DOHH2 (cell line): Measurements from ENCODE around the gene TRRAP.

Source experiments
- H3F3A ChIP-seq: fragments of 200-600 bp; sonication (generic), shearing (Covaris generic); 2 replicates; pipeline ENCODE4 v1.6.0; 2016; ENCODE audit warnings: antibody characterized with exemption, mild to moderate bottlenecking; ENCODE audit not compliant: control insufficient read depth, insufficient read depth
- H3K27ac ChIP-seq: fragments of 200-600 bp; sonication (generic); 2 replicates; pipeline ENCODE4 v1.5.1; 2014; ENCODE audit warnings: low read depth, mild to moderate bottlenecking, low read length, moderate library complexity
- H3K27me3 ChIP-seq: fragments of 200-600 bp; sonication (generic); 2 replicates; pipeline ENCODE4 v1.6.1; 2014; ENCODE audit warnings: mild to moderate bottlenecking, low read length, mixed read lengths; ENCODE audit not compliant: control insufficient read depth
- H3K36me3 ChIP-seq: fragments of 200-600 bp; sonication (generic); 2 replicates; pipeline ENCODE4 v1.6.1; 2014; ENCODE audit warnings: mild to moderate bottlenecking, low read length, moderate library complexity, mixed read lengths; ENCODE audit not compliant: control insufficient read depth
- H3K4me1 ChIP-seq: fragments of 200-600 bp; sonication (generic); 2 replicates; pipeline ENCODE4 v1.6.1; 2014; ENCODE audit warnings: mild to moderate bottlenecking, low read length, mixed read lengths; ENCODE audit not compliant: control insufficient read depth
- H3K4me2 ChIP-seq: fragments of 200-600 bp; sonication (generic); 2 replicates; pipeline ENCODE4 v1.6.0; 2014; ENCODE audit warnings: mild to moderate bottlenecking, low read length, moderate library complexity
- H3K4me3 ChIP-seq: fragments of 200-600 bp; sonication (generic); 2 replicates; pipeline ENCODE4 v1.5.1; 2014; ENCODE audit warnings: mild to moderate bottlenecking, low read length, mixed read lengths
- H3K79me2 ChIP-seq: fragments of 200-600 bp; sonication (generic); 2 replicates; pipeline ENCODE4 v1.6.1; 2014; ENCODE audit warnings: mild to moderate bottlenecking, low read length, mixed read lengths; ENCODE audit not compliant: control insufficient read depth
- H3K9me2 ChIP-seq: fragments of 200-600 bp; sonication (generic); replicated peaks from 2 replicates; pipeline ENCODE4 v1.6.1; 2014; ENCODE audit warnings: mild to moderate bottlenecking, low read length, mixed read lengths; ENCODE audit not compliant: control insufficient read depth
- H3K9me3 ChIP-seq: fragments of 200-600 bp; sonication (generic); 2 replicates; pipeline ENCODE4 v1.6.1; 2014; ENCODE audit warnings: antibody characterized with exemption, low read length, mixed read lengths; ENCODE audit not compliant: control insufficient read depth, insufficient read depth
- H4K20me1 ChIP-seq: fragments of 200-600 bp; sonication (generic); 2 replicates; pipeline ENCODE4 v1.6.0; 2014; ENCODE audit warnings: low read depth, mild to moderate bottlenecking, antibody characterized with exemption, low read length, moderate library complexity; ENCODE audit not compliant: control insufficient read depth, insufficient read depth
- EZH2phosphoT487 ChIP-seq: fragments of 200-600 bp; sonication (generic); IDR thresholded peaks from 2 replicates; pipeline ENCODE4 v1.6.1; 2017; ENCODE audit warnings: borderline replicate concordance, mild to moderate bottlenecking, antibody characterized with exemption, low read length, moderate library complexity, mixed read lengths
- TF ChIP-seq, protein P1 (sequence below): fragments of 200-600 bp; sonication (generic); IDR thresholded peaks from one replicate; pipeline ENCODE4 v1.5.1; 2014; ENCODE audit warnings: antibody characterized with exemption, mild to moderate bottlenecking, low read depth, low read length; ENCODE audit not compliant: poor library complexity, severe bottlenecking

The TRRAP gene

GRCh38 chr7:98923512-98923911, 45.2 kb downstream of the TRRAP start:
- no peaks in the 10 kb centered on the region for H3K27me3 ChIP-seq
- TF ChIP-seq, protein P1, sequence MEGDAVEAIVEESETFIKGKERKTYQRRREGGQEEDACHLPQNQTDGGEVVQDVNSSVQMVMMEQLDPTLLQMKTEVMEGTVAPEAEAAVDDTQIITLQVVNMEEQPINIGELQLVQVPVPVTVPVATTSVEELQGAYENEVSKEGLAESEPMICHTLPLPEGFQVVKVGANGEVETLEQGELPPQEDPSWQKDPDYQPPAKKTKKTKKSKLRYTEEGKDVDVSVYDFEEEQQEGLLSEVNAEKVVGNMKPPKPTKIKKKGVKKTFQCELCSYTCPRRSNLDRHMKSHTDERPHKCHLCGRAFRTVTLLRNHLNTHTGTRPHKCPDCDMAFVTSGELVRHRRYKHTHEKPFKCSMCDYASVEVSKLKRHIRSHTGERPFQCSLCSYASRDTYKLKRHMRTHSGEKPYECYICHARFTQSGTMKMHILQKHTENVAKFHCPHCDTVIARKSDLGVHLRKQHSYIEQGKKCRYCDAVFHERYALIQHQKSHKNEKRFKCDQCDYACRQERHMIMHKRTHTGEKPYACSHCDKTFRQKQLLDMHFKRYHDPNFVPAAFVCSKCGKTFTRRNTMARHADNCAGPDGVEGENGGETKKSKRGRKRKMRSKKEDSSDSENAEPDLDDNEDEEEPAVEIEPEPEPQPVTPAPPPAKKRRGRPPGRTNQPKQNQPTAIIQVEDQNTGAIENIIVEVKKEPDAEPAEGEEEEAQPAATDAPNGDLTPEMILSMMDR = no peak
- no peak for TF ChIP-seq EZH2phosphoT487
- H3F3A ChIP-seq = no peaks in the 10 kb centered on the region
- H4K20me1 ChIP-seq = peaks cover 3% of the 10 kb centered on the region; the same call in 1 of the 2 replicates
- H3K27ac ChIP-seq = no peak overlapping the region
- no peak overlapping the region for H3K4me3 ChIP-seq
- H3K4me2 ChIP-seq = no peak overlapping the region
- no peaks in the 10 kb centered on the region for H3K4me1 ChIP-seq
- peaks cover 96% of the 10 kb centered on the region for H3K36me3 ChIP-seq
- H3K79me2 ChIP-seq = no peaks in the 10 kb centered on the region
- H3K9me2 ChIP-seq = no peaks in the 10 kb centered on the region
- H3K9me3 ChIP-seq = no peaks in the 10 kb centered on the region

DNA sequence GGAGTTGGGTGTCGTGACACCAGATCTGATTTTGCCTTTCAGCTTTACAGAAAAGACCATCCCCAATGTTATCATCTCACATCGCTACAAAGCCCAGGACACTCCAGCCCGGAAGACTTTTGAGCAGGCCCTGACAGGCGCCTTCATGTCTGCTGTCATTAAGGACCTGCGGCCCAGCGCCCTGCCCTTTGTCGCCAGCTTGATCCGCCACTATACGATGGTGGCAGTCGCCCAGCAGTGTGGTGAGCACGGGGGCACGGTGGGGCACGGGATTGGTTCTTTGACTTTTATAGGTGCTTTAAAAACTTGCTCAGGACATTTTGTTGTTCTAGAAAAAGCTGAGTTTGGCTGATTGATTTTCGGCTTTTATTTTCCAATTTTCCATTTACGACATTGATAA, 48.8 kb downstream of the TRRAP start:
- Histone ChIP-seq H3K4me3 (no peak overlapping the region), H3K4me1 (no peaks in the 10 kb centered on the region), H4K20me1 (no peaks in the 10 kb centered on the region; the same call in 1 of the 2 replicates), H3K79me2 (no peaks in the 10 kb centered on the region), H3K9me2 (no peaks in the 10 kb centered on the region), H3K9me3 (no peaks in the 10 kb centered on the region), H3F3A (no peaks in the 10 kb centered on the region), H3K36me3 (peaks cover 92% of the 10 kb centered on the region), H3K27me3 (no peaks in the 10 kb centered on the region), H3K4me2 (no peak overlapping the region), H3K27ac (no peak overlapping the region)
- TF ChIP-seq EZH2phosphoT487 = no peak
- TF ChIP-seq, protein P1 = no peak

DNA sequence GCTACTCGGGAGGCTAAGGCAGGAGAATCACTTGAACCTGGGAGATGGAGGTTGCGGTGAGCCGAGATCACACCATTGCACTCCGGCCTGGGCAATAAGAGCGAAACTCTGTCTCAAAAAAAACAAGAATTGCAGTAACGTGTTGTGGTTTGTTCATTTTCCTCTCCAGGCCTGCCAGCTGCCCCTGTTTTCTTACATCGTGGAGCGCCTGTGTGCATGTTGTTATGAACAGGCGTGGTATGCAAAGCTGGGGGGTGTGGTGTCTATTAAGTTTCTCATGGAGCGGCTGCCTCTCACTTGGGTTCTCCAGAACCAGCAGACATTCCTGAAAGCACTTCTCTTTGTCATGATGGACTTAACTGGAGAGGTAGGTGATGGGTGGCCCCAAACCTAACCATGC, 52.1 kb downstream of the TRRAP start:
- 0 out of 2 replicates have a peak, but pooled peaks cover 3% of the 10 kb centered on the region for H4K20me1 ChIP-seq
- no peak overlapping the region for H3K4me2 ChIP-seq
- H3K27ac ChIP-seq = no peak overlapping the region
- no peaks in the 10 kb centered on the region for H3K9me2 ChIP-seq
- no peaks in the 10 kb centered on the region for H3K9me3 ChIP-seq
- no peaks in the 10 kb centered on the region for H3K27me3 ChIP-seq
- H3K4me1 ChIP-seq = no peaks in the 10 kb centered on the region
- no peaks in the 10 kb centered on the region for H3K79me2 ChIP-seq
- peaks cover 94% of the 10 kb centered on the region for H3K36me3 ChIP-seq
- no peaks in the 10 kb centered on the region for H3F3A ChIP-seq
- no peak overlapping the region for H3K4me3 ChIP-seq
- TF ChIP-seq EZH2phosphoT487 = no peak
- TF ChIP-seq, protein P1 = no peak

GRCh38 chr7:98930921-98931320, 52.6 kb downstream of the TRRAP start:
- 0 out of 2 replicates have a peak, but pooled peaks cover 3% of the 10 kb centered on the region for H4K20me1 ChIP-seq
- H3K79me2 ChIP-seq = no peaks in the 10 kb centered on the region
- H3K4me1 ChIP-seq = no peaks in the 10 kb centered on the region
- no peaks in the 10 kb centered on the region for H3F3A ChIP-seq
- TF ChIP-seq EZH2phosphoT487 = no peak
- TF ChIP-seq, protein P1 = no peak
- H3K4me2 ChIP-seq = no peak overlapping the region
- H3K27ac ChIP-seq = no peak overlapping the region
- peaks cover 94% of the 10 kb centered on the region for H3K36me3 ChIP-seq
- H3K27me3 ChIP-seq = no peaks in the 10 kb centered on the region
- H3K9me3 ChIP-seq = no peaks in the 10 kb centered on the region
- no peaks in the 10 kb centered on the region for H3K9me2 ChIP-seq
- no peak overlapping the region for H3K4me3 ChIP-seq
